Measurements from ENCODE around the gene NKX6-2. TPM values are rescaled to one million over a fixed set of nuclear protein-coding genes. Genes with fewer than 3 reads are reported as not detected.

The NKX6-2 gene
- total RNA-seq, 1 donor = not detected

DNA sequence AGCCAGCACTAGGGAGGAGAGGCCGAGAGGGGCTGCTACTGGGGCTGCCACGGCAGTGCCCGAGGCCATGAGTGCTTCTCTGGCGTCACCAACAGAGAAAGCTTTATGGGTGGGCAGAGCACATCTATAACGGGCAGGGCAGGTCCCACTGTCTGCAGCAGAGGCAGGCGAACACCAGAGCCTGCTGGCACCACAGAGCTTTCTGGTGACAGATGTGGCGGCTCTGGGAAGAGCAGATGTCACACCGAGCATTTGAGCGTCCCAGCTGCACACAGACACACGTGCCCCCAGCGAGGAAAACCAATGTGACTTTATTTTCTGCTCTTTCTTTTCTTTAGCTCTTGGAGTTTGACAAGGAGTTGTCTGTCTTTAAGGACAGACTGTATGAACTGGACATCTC lies 20.5 kb downstream of the NKX6-2 start:
- Histone ChIP-seq H3K27ac (ENCODE audit: low read depth, low read length) (no peak overlapping the region), H3K27me3 (ENCODE audit: insufficient read depth, low read length) (no peaks in the 10 kb centered on the region), H3K9me3 (ENCODE audit: low read depth, low read length) (no peaks in the 10 kb centered on the region), H3K4me2 (ENCODE audit: insufficient read depth, low read length) (no peak overlapping the region), H3K4me3 (ENCODE audit: insufficient read depth, low read length) (no peak overlapping the region), H4K20me1 (ENCODE audit: insufficient read depth, low read length) (no peaks in the 10 kb centered on the region), H3K4me1 (ENCODE audit: insufficient read depth, low read length) (no peaks in the 10 kb centered on the region), H3K36me3 (ENCODE audit: insufficient read depth, low read length) (no peaks in the 10 kb centered on the region), H2AFZ (ENCODE audit: low read length) (no peak overlapping the region), H3K79me2 (ENCODE audit: insufficient read depth, low read length) (no peaks in the 10 kb centered on the region)
- TF ChIP-seq, protein P1, sequence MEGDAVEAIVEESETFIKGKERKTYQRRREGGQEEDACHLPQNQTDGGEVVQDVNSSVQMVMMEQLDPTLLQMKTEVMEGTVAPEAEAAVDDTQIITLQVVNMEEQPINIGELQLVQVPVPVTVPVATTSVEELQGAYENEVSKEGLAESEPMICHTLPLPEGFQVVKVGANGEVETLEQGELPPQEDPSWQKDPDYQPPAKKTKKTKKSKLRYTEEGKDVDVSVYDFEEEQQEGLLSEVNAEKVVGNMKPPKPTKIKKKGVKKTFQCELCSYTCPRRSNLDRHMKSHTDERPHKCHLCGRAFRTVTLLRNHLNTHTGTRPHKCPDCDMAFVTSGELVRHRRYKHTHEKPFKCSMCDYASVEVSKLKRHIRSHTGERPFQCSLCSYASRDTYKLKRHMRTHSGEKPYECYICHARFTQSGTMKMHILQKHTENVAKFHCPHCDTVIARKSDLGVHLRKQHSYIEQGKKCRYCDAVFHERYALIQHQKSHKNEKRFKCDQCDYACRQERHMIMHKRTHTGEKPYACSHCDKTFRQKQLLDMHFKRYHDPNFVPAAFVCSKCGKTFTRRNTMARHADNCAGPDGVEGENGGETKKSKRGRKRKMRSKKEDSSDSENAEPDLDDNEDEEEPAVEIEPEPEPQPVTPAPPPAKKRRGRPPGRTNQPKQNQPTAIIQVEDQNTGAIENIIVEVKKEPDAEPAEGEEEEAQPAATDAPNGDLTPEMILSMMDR (IDR thresholded peaks at IDR 0.05; ENCODE audit: extremely low read depth, low read depth, low read length) = no peak
- DNase-seq (ENCODE audit: insufficient read length, low spot score, missing footprints) = no peak

GRCh38 chr10:132764108-132764507 lies 21.8 kb downstream of the NKX6-2 start:
- DNase-seq (ENCODE audit: insufficient read length, low spot score, missing footprints) = no peak
- TF ChIP-seq, protein P1 (IDR thresholded peaks at IDR 0.05; ENCODE audit: extremely low read depth, low read depth, low read length) = no peak

DNA sequence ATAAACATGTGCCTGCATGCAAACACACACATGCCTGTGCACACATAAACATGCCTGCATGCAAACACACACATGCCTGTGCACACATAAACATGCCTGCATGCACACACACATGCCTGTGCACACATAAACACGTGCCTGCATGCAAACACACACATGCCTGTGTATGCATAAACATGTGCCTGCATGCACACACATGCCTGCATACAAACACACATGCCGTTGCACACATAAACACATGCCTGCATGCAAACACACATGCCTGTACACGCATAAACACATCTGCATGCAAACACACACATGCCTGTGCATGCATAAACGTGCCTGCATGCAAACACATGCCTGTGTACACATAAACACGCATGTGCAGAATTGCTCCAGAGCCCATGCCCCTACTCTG lies 22.4 kb downstream of the NKX6-2 start:
- no peaks in the 10 kb centered on the region for H4K20me1 ChIP-seq (ENCODE audit: insufficient read depth, low read length)
- H3K36me3 ChIP-seq (ENCODE audit: insufficient read depth, low read length) = no peaks in the 10 kb centered on the region
- no peak for DNase-seq (ENCODE audit: insufficient read length, low spot score, missing footprints)
- H2AFZ ChIP-seq (ENCODE audit: low read length) = no peak overlapping the region
- H3K4me1 ChIP-seq (ENCODE audit: insufficient read depth, low read length) = no peaks in the 10 kb centered on the region
- TF ChIP-seq, protein P1 (IDR thresholded peaks at IDR 0.05; ENCODE audit: extremely low read depth, low read depth, low read length) = no peak
- H3K27ac ChIP-seq (ENCODE audit: low read depth, low read length) = no peak overlapping the region
- no peaks in the 10 kb centered on the region for H3K79me2 ChIP-seq (ENCODE audit: insufficient read depth, low read length)
- no peak overlapping the region for H3K4me3 ChIP-seq (ENCODE audit: insufficient read depth, low read length)
- no peaks in the 10 kb centered on the region for H3K9me3 ChIP-seq (ENCODE audit: low read depth, low read length)
- H3K27me3 ChIP-seq (ENCODE audit: insufficient read depth, low read length) = no peaks in the 10 kb centered on the region
- no peak overlapping the region for H3K4me2 ChIP-seq (ENCODE audit: insufficient read depth, low read length)

More at GRCh38 chr10:132764108-132764507, 21.8 kb downstream of the NKX6-2 start:
- H3K9me3 ChIP-seq (ENCODE audit: low read depth, low read length) = no peaks in the 10 kb centered on the region
- H4K20me1 ChIP-seq (ENCODE audit: insufficient read depth, low read length) = no peaks in the 10 kb centered on the region
- no peaks in the 10 kb centered on the region for H3K27me3 ChIP-seq (ENCODE audit: insufficient read depth, low read length)
- no peak overlapping the region for H2AFZ ChIP-seq (ENCODE audit: low read length)
- H3K27ac ChIP-seq (ENCODE audit: low read depth, low read length) = no peak overlapping the region
- H3K4me2 ChIP-seq (ENCODE audit: insufficient read depth, low read length) = no peak overlapping the region
- H3K36me3 ChIP-seq (ENCODE audit: insufficient read depth, low read length) = no peaks in the 10 kb centered on the region
- no peak overlapping the region for H3K4me3 ChIP-seq (ENCODE audit: insufficient read depth, low read length)
- no peaks in the 10 kb centered on the region for H3K4me1 ChIP-seq (ENCODE audit: insufficient read depth, low read length)
- no peaks in the 10 kb centered on the region for H3K79me2 ChIP-seq (ENCODE audit: insufficient read depth, low read length)

DNA sequence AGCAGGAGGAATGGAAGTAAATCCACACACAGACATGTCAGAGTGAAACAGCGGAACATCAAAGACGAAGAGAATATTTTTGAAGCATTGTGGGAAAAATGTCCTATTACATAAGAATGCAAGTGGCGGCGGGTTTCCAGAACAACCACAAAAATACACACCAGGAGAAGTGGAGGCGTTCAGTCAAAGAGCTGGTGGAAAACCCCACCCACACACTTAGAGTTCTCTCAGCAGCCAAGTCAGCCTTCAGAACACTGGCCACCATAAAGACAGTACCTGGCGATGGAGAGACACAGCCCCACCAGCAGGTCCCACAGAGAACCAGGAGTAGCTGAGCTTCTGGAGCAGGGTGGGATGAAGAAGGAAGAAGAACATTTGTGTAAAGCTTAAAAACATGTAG lies 23.7 kb downstream of the NKX6-2 start:
- H3K4me1 ChIP-seq (ENCODE audit: insufficient read depth, low read length) = no peaks in the 10 kb centered on the region
- H3K27ac ChIP-seq (ENCODE audit: low read depth, low read length) = no peak overlapping the region
- no peak overlapping the region for H3K4me3 ChIP-seq (ENCODE audit: insufficient read depth, low read length)
- no peak overlapping the region for H3K4me2 ChIP-seq (ENCODE audit: insufficient read depth, low read length)
- no peak overlapping the region for H2AFZ ChIP-seq (ENCODE audit: low read length)
- no peaks in the 10 kb centered on the region for H3K27me3 ChIP-seq (ENCODE audit: insufficient read depth, low read length)
- no peaks in the 10 kb centered on the region for H3K36me3 ChIP-seq (ENCODE audit: insufficient read depth, low read length)
- no peaks in the 10 kb centered on the region for H4K20me1 ChIP-seq (ENCODE audit: insufficient read depth, low read length)
- no peaks in the 10 kb centered on the region for H3K79me2 ChIP-seq (ENCODE audit: insufficient read depth, low read length)
- DNase-seq (ENCODE audit: insufficient read length, low spot score, missing footprints) = no peak
- TF ChIP-seq, protein P1 (IDR thresholded peaks at IDR 0.05; ENCODE audit: extremely low read depth, low read depth, low read length) = no peak
- no peaks in the 10 kb centered on the region for H3K9me3 ChIP-seq (ENCODE audit: low read depth, low read length)
